Measurements from ENCODE around the gene COL6A6.

DNA sequence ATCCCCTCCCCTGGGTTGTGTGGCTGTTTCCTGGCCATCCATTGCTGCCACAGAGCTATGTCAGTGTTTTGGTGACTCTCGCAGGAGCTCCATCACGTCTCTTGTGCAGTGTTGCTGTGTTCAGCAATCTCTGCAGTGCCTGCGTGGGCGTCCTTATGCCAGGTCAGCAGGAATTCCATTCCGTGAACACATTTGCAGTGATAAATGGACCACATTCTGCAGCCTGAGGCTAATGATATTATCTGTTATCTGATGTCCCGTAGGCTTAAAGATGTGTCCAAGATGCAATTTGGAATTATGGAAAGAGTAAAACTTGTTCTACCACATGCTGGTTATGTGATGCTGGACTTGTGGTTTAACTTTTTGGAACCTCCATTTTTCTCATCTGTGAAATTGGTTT, 25.5 kb upstream of the COL6A6 start:
- TF ChIP-seq, protein P1, sequence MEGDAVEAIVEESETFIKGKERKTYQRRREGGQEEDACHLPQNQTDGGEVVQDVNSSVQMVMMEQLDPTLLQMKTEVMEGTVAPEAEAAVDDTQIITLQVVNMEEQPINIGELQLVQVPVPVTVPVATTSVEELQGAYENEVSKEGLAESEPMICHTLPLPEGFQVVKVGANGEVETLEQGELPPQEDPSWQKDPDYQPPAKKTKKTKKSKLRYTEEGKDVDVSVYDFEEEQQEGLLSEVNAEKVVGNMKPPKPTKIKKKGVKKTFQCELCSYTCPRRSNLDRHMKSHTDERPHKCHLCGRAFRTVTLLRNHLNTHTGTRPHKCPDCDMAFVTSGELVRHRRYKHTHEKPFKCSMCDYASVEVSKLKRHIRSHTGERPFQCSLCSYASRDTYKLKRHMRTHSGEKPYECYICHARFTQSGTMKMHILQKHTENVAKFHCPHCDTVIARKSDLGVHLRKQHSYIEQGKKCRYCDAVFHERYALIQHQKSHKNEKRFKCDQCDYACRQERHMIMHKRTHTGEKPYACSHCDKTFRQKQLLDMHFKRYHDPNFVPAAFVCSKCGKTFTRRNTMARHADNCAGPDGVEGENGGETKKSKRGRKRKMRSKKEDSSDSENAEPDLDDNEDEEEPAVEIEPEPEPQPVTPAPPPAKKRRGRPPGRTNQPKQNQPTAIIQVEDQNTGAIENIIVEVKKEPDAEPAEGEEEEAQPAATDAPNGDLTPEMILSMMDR (IDR thresholded peaks at IDR 0.05): no peak
- TF ChIP-seq POLR2AphosphoS5 (IDR thresholded peaks at IDR 0.05) (no peak), POLR2A (IDR thresholded peaks at IDR 0.05) (no peak)

Measured in prostate gland (tissue), 2 donors.